LNCAP (cell line): ENCODE results near the gene EPHA10.

Experiments used
- TF ChIP-seq, protein P1 (sequence below): fragments of 450-650 bp; IDR thresholded peaks from 2 replicates; pipeline ENCODE4 v1.5.1; 2017; ENCODE audit warnings: mild to moderate bottlenecking

The EPHA10 gene

DNA sequence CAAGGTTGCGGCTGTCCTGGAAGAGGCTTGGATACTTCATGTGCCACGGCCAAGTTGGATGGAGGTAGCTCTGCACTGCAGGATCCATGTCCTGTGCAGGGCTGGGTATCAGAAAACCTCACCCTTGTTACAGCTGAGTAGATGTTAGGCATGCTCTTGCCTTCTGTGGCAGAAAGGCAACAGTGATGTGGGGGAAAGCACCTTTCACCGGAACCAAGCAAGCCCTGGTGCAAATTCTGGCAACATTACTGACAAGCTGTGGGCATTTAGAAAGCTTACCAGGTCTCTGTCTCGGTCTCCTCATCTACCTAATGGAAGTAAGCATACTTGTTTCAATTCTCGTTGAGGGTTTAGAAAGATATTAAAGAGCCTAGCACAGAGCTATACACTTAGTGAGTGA lies 87.1 kb downstream of the EPHA10 start:
- TF ChIP-seq, protein P1, sequence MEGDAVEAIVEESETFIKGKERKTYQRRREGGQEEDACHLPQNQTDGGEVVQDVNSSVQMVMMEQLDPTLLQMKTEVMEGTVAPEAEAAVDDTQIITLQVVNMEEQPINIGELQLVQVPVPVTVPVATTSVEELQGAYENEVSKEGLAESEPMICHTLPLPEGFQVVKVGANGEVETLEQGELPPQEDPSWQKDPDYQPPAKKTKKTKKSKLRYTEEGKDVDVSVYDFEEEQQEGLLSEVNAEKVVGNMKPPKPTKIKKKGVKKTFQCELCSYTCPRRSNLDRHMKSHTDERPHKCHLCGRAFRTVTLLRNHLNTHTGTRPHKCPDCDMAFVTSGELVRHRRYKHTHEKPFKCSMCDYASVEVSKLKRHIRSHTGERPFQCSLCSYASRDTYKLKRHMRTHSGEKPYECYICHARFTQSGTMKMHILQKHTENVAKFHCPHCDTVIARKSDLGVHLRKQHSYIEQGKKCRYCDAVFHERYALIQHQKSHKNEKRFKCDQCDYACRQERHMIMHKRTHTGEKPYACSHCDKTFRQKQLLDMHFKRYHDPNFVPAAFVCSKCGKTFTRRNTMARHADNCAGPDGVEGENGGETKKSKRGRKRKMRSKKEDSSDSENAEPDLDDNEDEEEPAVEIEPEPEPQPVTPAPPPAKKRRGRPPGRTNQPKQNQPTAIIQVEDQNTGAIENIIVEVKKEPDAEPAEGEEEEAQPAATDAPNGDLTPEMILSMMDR, result no peak

DNA sequence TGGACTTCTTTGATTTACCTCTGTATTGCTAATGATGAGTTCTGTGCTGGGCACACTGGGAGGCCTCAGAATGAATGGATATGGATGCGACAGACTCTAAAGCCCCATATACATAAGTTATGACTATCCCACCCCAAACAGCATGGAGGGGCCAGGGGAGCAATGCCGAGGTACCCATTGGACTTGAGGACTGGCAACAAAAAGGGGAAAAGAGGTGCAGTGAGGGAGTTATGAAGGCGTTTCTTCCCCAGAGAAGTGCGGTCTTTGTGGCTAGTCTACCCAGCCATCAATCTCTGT lies 87.8 kb downstream of the EPHA10 start:
- TF ChIP-seq, protein P1, result no peak

DNA sequence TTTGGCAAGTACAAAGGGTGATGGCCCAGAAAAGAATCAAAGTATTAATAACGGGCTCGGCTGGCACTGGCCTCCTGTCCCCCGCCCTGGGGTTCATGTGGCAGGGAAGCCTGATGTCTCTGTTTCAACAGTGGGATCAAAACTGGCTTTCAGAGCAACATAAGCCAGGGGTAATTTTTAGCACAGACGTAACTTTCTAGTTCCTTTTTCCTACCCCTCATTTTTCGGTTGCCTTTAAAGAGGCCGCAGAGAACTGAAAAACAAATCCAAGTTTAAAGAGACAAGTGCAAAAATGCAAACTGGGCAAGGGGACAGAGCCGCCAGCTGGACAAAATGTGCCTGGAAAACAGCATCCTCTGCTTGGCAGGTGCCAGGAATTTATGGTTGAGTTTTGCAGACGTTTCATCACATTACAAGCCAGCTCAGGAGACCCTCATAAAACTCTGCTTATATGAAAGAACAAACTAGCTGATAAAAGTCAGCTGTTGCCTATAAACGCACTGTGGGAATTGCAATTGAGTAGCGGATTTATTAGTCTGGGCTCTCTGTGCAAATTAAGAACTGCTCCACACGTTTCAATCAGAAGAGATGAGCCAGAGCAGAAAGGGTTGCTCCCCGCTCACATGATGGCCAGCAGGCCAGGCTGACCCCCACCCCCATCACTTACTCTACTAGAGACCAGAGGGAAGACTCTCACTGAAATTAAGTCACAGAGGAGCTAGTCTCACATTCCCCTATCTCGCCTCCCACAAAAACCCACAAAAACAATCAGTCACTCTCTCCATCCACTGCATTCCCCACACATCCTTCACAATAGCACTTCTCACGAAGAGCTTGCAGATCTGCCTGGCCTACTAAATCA lies 88.4 kb downstream of the EPHA10 start:
- TF ChIP-seq, protein P1, result peak; percentile 26; the same call in 1 of the 2 replicates

DNA sequence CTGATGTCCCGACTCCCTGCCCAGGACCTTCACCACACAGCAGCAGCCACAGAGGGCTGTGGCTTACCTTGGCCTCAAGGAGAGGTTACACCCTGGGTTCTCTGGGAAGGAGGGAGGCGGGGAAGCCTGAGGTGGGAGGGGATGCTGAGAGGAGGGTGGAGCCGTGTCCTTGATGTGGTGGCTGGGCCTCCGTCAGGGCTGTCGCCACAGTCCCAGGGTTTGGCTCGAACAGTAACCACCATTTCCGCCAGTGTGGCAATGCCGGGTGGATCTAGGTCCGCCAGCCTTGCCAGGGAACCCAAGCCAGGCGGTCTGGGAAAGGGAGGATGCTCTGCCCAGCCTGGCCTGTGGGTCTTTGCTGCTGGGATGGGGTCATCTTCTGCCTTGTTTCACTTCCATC lies 91.0 kb downstream of the EPHA10 start:
- TF ChIP-seq, protein P1, result no peak

DNA sequence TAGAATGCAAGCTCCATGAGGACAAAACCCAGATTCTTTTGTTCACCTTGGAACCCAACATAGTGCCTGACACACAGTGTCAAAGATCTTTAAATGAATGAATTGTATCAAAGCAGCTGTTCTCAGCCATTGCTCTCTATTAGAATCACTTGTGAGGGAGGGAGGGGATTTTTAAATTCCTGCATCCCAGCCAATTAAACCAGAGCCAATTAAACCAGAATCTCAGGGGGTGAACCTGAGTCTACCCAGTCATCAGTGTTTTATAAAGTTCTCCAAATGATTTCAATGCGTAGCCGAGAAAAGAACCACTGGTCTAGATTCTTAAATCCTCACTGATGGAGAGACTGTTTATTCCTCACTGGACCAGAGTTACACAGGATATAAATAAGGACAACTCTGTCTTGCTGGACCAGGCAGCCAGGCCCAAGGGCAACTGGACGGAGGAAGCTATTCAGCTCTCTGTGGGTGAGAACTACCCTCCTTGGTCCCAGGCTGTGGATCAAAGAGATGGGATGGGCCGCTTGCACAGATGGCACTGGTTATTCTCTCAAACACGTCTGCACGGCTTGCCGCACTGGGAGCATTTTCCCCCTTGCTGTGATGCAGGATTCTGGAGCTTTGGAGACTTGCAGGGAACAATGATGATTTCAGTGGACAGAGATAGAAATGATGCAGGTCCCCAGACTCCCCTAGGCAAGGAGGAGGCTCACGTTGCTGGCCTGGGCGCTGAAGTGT lies 92.6 kb downstream of the EPHA10 start:
- TF ChIP-seq, protein P1, result no peak

DNA sequence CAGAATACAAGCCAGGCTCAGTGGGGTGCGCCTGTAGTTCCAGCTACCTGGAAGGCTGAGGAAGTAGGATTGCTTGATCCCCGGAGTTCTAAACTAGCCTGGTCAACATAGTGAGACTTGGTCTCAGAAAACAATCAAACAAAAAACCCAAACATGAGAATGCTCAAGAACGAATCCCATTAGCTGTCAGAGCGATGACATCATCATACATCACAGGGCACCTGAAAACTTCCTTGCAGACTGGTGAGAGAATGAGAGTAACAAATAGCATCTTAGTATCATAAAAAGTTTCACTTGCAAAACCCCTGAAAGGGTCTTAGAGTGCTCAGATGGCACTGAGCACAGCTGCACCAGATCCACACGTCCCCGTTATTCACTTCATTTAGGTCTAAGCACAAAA lies 93.7 kb downstream of the EPHA10 start:
- TF ChIP-seq, protein P1, result no peak

DNA sequence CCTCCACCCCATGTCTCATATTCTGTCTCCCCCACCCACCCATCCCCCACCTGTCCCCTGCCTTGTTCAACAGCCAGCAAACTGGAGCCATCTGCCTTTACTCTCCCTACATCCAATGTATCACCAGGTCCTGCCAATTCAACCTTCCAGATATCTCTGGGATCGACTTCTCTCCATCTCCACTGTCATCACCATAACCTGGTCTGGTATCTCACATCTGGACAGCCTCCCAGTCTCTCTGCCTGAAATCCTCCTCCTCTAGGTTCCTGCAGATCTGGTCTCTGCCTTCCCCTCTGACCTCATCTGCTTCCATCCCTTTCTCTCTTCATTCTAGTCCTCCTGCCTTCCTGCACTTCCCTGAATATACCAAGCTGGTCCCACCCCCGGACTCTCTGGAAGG lies 94.8 kb downstream of the EPHA10 start:
- TF ChIP-seq, protein P1, result no peak
